ENCODE results near the gene CLDN22. TPM values are rescaled to one million over a fixed set of nuclear protein-coding genes. Genes with fewer than 3 reads are reported as not detected.

CLDN22 gene
- total and polyA plus RNA-seq, 10 of the 15 experiments (the other 5 are each of a cell fraction or from before 2014, with no cell fraction given), result not detected

DNA sequence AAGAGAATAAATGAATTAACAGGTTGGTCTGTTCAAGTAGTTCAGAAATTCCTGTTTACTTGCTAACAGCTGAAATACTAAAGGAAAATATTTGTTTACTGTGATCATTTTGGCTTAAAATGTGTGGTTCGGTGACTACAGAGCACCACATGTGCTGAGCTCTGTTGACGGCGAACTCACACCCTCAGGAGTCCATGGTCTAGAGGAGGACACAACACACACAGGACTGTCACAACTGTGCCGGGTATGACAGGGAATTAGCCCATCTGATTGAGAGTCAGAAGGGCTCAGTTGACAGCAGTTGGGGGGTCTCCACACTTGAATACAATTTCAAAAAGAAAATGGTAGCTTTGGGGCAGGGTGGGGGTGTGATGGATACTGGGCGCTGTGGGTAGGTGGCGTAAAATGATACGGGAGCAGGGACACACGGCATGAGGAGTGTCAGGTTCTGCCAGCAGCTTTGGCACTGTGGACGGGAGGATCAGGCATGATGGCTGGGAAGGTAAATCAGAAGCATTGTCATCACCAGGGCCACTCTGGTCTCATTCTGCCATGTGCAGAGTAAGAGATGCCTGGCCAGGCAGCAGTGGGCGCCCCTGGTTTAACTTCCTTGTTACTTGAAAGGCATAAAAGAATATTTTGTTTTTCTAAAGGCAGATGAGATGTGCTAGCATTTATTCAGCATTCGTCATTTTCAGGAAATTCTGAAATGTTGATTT, 33.3 kb downstream of the CLDN22 start (continued):
- TF ChIP-seq, protein P1, sequence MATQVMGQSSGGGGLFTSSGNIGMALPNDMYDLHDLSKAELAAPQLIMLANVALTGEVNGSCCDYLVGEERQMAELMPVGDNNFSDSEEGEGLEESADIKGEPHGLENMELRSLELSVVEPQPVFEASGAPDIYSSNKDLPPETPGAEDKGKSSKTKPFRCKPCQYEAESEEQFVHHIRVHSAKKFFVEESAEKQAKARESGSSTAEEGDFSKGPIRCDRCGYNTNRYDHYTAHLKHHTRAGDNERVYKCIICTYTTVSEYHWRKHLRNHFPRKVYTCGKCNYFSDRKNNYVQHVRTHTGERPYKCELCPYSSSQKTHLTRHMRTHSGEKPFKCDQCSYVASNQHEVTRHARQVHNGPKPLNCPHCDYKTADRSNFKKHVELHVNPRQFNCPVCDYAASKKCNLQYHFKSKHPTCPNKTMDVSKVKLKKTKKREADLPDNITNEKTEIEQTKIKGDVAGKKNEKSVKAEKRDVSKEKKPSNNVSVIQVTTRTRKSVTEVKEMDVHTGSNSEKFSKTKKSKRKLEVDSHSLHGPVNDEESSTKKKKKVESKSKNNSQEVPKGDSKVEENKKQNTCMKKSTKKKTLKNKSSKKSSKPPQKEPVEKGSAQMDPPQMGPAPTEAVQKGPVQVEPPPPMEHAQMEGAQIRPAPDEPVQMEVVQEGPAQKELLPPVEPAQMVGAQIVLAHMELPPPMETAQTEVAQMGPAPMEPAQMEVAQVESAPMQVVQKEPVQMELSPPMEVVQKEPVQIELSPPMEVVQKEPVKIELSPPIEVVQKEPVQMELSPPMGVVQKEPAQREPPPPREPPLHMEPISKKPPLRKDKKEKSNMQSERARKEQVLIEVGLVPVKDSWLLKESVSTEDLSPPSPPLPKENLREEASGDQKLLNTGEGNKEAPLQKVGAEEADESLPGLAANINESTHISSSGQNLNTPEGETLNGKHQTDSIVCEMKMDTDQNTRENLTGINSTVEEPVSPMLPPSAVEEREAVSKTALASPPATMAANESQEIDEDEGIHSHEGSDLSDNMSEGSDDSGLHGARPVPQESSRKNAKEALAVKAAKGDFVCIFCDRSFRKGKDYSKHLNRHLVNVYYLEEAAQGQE (IDR thresholded peaks at IDR 0.05; ENCODE audit: low read depth, low read length), result no peak
- no peak for TF ChIP-seq TARDBP (IDR thresholded peaks at IDR 0.05; ENCODE audit: borderline replicate concordance)
- TF ChIP-seq, protein P2, sequence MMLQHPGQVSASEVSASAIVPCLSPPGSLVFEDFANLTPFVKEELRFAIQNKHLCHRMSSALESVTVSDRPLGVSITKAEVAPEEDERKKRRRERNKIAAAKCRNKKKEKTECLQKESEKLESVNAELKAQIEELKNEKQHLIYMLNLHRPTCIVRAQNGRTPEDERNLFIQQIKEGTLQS (IDR thresholded peaks at IDR 0.05; ENCODE audit: borderline replicate concordance, extremely low read depth, low read depth, low read length), result no peak

DNA sequence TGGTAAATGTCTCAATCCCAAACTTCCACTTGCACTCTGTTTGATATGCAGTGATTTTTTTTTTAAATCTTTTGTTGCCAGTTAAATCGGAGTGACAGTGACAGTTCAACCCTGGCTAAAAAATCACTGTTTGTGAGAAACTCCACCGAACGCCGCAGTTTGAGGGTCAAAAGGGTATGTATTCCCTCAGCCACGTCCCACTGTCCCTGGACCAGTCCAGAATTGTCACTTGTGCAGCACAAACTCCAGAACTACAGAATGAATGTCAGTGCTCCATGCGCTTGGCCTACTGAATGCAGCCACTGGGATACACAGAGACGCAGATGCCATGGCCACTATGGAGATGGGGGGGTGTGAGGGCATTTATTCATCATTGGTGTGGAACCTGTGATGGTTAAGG, 34.2 kb downstream of the CLDN22 start:
- H3K9ac ChIP-seq (ENCODE audit: control insufficient read depth, insufficient read depth, low read length), result no peak overlapping the region
- H3K27ac ChIP-seq (ENCODE audit: control insufficient read depth, insufficient read depth), result no peak overlapping the region
- CTCF ChIA-PET, result interaction anchor here (0.7 to 1.5 kb wide), 3 partner anchors 16 to 30 kb away, joined by 3 to 5 read pairs (median 3); no protein-coding TSS in a partner anchor
- TF ChIP-seq TBL1XR1 (IDR thresholded peaks at IDR 0.05; ENCODE audit: low read depth, low read length) (no peak), FOXM1 (IDR thresholded peaks at IDR 0.05; ENCODE audit: low read depth, low read length) (no peak), EED (IDR thresholded peaks at IDR 0.05; ENCODE audit: low read depth) (no peak), RAD21 (IDR thresholded peaks at IDR 0.05; ENCODE audit: insufficient read depth, low read depth, low read length) (no peak), YBX1 (IDR thresholded peaks at IDR 0.05) (no peak), TARDBP (IDR thresholded peaks at IDR 0.05; ENCODE audit: borderline replicate concordance) (no peak), BRCA1 (IDR thresholded peaks at IDR 0.05; ENCODE audit: low read depth, low read length) (no peak)
- 36% methylated on average over 7 of the region's 7 CpGs for WGBS (ENCODE audit: insufficient coverage, insufficient replicate concordance, low lambda C conversion rate, missing lambda C conversion rate)
- no TSS peak for BruUV-seq (replicated peaks)
- in situ Hi-C loops (cut with MboI), result no loop called here
- FAIRE-seq (no peak), DNase-seq (ENCODE audit: low read depth, low spot score) (no peak), ATAC-seq (no peak)
- H3K9me3 ChIP-seq (replicated peaks; ENCODE audit: control insufficient read depth, insufficient read depth, low read length), result no peaks in the 10 kb centered on the region
- no peaks in the 10 kb centered on the region for H3K36me3 ChIP-seq (ENCODE audit: control insufficient read depth in 2 of 2, insufficient read depth in 2 of 2, low read length in 1 of 2)
- no peak overlapping the region for H2AFZ ChIP-seq (ENCODE audit: control insufficient read depth, low read depth, low read length)
- no peaks in the 10 kb centered on the region for H3K79me2 ChIP-seq (ENCODE audit: control insufficient read depth, insufficient read depth, low read length)
- RAD21 ChIA-PET (ENCODE audit: unreplicated experiment), result interaction anchor here (1.8 kb wide), 1 partner anchor 12 kb away, joined by 7 read pairs; no protein-coding TSS in a partner anchor
- SMC1A ChIA-PET (ENCODE audit: uncharacterized antibody, unreplicated experiment), result no interaction called here
- no peaks in the 10 kb centered on the region for H3K4me1 ChIP-seq (ENCODE audit: control insufficient read depth, insufficient read depth, low read length)
- no peaks in the 10 kb centered on the region for H4K20me1 ChIP-seq (ENCODE audit: control insufficient read depth, insufficient read depth)
- no peaks in the 10 kb centered on the region for H3K27me3 ChIP-seq (replicated peaks in 1 of 2; ENCODE audit: control insufficient read depth in 2 of 2, insufficient read depth in 2 of 2, low read length in 1 of 2)
- no peak overlapping the region for H3K4me2 ChIP-seq (ENCODE audit: control insufficient read depth, insufficient read depth)
- intact Hi-C loops (cut with micrococcal nuclease; ENCODE audit: unreplicated experiment), result loop anchor here (10.0 kb wide), 1 partner anchor 219 kb away; the partner anchor contains the start of gene ING2
- no peak overlapping the region for H3K4me3 ChIP-seq
- POLR2A ChIA-PET, result no interaction called here

Measured in GM12878 (cell line).